Measurements from ENCODE around the gene MMP11. TPM values are rescaled to one million over a fixed set of nuclear protein-coding genes. Genes with fewer than 3 reads are reported as not detected.
A peak's percentile ranks its signal among the peaks of the same experiment; 100 is the strongest.

Gene MMP11
- total and polyA plus RNA-seq, 2 of the 13 experiments (the other 11 are each of a cell fraction or from before 2014, with no cell fraction given), result 8.9 to 28.6 TPM

DNA sequence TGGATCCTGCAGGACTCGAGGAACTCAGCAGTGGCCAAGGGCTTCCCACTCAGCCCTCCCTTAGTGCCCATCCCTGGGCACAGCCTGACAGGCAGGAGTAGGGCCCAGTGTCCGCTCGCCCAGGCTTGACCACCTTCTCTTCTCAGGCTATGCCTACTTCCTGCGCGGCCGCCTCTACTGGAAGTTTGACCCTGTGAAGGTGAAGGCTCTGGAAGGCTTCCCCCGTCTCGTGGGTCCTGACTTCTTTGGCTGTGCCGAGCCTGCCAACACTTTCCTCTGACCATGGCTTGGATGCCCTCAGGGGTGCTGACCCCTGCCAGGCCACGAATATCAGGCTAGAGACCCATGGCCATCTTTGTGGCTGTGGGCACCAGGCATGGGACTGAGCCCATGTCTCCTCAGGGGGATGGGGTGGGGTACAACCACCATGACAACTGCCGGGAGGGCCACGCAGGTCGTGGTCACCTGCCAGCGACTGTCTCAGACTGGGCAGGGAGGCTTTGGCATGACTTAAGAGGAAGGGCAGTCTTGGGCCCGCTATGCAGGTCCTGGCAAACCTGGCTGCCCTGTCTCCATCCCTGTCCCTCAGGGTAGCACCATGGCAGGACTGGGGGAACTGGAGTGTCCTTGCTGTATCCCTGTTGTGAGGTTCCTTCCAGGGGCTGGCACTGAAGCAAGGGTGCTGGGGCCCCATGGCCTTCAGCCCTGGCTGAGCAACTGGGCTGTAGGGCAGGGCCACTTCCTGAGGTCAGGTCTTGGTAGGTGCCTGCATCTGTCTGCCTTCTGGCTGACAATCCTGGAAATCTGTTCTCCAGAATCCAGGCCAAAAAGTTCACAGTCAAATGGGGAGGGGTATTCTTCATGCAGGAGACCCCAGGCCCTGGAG lies 10.9 kb downstream of the MMP11 start:
- intact Hi-C loops (cut with micrococcal nuclease; ENCODE audit: unreplicated experiment), result loop anchor here (1.0 kb wide), 1 partner anchor 9 kb away; no protein-coding TSS in a partner anchor
- Histone ChIP-seq H2AFZ (ENCODE audit: low read length) (no peak overlapping the region), H3K36me3 (replicated peaks in 1 of 2; ENCODE audit: control insufficient read depth in 1 of 2, insufficient read depth in 2 of 2, low read length in 2 of 2) (no peaks in the 10 kb centered on the region), H4K20me1 (ENCODE audit: insufficient read depth, low read length) (peaks cover 7% of the 10 kb centered on the region), H3K9ac (ENCODE audit: insufficient read depth, low read depth, low read length) (0 out of 2 replicates have a peak overlapping the region, but pooled peaks have one; percentile 23), H3K4me3 (replicated peaks in 1 of 3; ENCODE audit: insufficient read depth in 1 of 3, low read depth in 2 of 3, low read length in 3 of 3) (peak overlapping the region; percentile 6 to 51 (median 26); a peak in 4 of 6 replicates), H3K4me2 (ENCODE audit: low read depth, low read length) (peak overlapping the region; percentile 76), H3K79me2 (ENCODE audit: insufficient read depth, low read length) (peaks cover 12% of the 10 kb centered on the region), H3K27me3 (ENCODE audit: control insufficient read depth in 1 of 2, insufficient read depth in 2 of 2, low read length in 2 of 2) (no peaks in the 10 kb centered on the region), H3K4me1 (ENCODE audit: insufficient read depth, low read length) (peaks cover 70% of the 10 kb centered on the region), H3K27ac (ENCODE audit: extremely low read length, insufficient read depth, low read length) (peak overlapping the region; percentile 64), H3K9me3 (ENCODE audit: low read length) (no peaks in the 10 kb centered on the region)
- no peak for DNase-seq (ENCODE audit: low spot score)
- ATAC-seq, result peak; percentile 22
- 84% methylated on average over 7 of the region's 15 CpGs for WGBS (ENCODE audit: low lambda C conversion rate)
- in situ Hi-C loops (cut with HindIII; ENCODE audit: extremely low pct_ligation_motif_present, low pct_unique_long_range_greater_than_20kb), result loop anchor here (5.0 kb wide), 1 partner anchor 64 kb away; no protein-coding TSS in a partner anchor
- FAIRE-seq, result no peak
- ChIA-PET POLR2A (interaction anchor here (7.1 kb wide), 1 partner anchor 8 kb away, joined by 201 read pairs; the partner anchor contains the start of gene MMP11), CTCF (ENCODE audit: low intra/inter-chr PET ratio, low total read pairs) (no interaction called here)
- no TSS peak for BruUV-seq (replicated peaks)
- no peak for TF ChIP-seq TFAP4 (IDR thresholded peaks at IDR 0.05; ENCODE audit: borderline replicate concordance, low read depth)
- no peak for TF ChIP-seq SRSF9 (IDR thresholded peaks at IDR 0.05; ENCODE audit: borderline replicate concordance, insufficient read depth, low read depth, low read length, poor library complexity, severe bottlenecking)
- TF ChIP-seq GATAD2A (CRISPR knock-in tag; IDR thresholded peaks at IDR 0.05), result 0 out of 2 replicates have a peak, but pooled peaks have one; percentile 5
- TF ChIP-seq, protein P1, sequence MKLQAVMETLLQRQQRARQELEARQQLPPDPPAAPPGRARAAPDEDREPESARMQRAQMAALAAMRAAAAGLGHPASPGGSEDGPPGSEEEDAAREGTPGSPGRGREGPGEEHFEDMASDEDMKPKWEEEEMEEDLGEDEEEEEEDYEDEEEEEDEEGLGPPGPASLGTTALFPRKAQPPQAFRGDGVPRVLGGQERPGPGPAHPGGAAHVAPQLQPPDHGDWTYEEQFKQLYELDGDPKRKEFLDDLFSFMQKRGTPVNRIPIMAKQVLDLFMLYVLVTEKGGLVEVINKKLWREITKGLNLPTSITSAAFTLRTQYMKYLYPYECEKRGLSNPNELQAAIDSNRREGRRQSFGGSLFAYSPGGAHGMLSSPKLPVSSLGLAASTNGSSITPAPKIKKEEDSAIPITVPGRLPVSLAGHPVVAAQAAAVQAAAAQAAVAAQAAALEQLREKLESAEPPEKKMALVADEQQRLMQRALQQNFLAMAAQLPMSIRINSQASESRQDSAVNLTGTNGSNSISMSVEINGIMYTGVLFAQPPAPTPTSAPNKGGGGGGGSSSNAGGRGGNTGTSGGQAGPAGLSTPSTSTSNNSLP (IDR thresholded peaks at IDR 0.05; ENCODE audit: low read depth, low read length), result no peak
- TF ChIP-seq, protein P2, sequence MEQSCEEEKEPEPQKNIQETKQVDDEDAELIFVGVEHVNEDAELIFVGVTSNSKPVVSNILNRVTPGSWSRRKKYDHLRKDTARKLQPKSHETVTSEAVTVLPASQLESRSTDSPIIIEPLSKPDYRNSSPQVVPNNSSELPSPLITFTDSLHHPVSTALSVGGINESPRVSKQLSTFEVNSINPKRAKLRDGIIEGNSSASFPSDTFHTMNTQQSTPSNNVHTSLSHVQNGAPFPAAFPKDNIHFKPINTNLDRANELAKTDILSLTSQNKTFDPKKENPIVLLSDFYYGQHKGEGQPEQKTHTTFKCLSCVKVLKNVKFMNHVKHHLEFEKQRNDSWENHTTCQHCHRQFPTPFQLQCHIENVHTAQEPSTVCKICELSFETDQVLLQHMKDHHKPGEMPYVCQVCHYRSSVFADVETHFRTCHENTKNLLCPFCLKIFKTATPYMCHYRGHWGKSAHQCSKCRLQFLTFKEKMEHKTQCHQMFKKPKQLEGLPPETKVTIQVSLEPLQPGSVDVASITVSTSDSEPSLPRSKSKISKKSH (CRISPR knock-in tag; IDR thresholded peaks at IDR 0.05; ENCODE audit: borderline replicate concordance), result no peak
- TF ChIP-seq MEIS1 (CRISPR knock-in tag; IDR thresholded peaks at IDR 0.05; ENCODE audit: borderline replicate concordance), result no peak
- TF ChIP-seq TMF1 (CRISPR knock-in tag; IDR thresholded peaks at IDR 0.05; ENCODE audit: low read depth), result 0 out of 2 replicates have a peak, but pooled peaks have one; percentile 14
- TF ChIP-seq DBP (CRISPR knock-in tag; IDR thresholded peaks at IDR 0.05; ENCODE audit: not compliant biosample characterization), result no peak
- peak; percentile 62; the same call in 1 of the 2 replicates for TF ChIP-seq PAXIP1 (CRISPR knock-in tag; conservative IDR thresholded peaks at IDR 0.05)
- 0 out of 2 replicates have a peak, but pooled peaks have one; percentile 2 for TF ChIP-seq FOSL2 (CRISPR knock-in tag; IDR thresholded peaks at IDR 0.05)
- 0 out of 2 replicates have a peak, but pooled peaks have one; percentile 36 for TF ChIP-seq NRL (CRISPR knock-in tag; IDR thresholded peaks at IDR 0.05; ENCODE audit: borderline replicate concordance)
- no peak for TF ChIP-seq XRCC5 (optimal IDR thresholded peaks at IDR 0.05; ENCODE audit: low read length)
- no peak for TF ChIP-seq KAT7 (CRISPR knock-in tag; IDR thresholded peaks at IDR 0.05; ENCODE audit: borderline replicate concordance)
